SK-N-DZ (cell line): ENCODE results near the gene TMEM126A.

Experiments used
- DNase-seq: peaks from one replicate; pipeline ENCODE4 v3.0.0-alpha.2; 2015; ENCODE audit warnings: low spot score

TMEM126A gene

DNA sequence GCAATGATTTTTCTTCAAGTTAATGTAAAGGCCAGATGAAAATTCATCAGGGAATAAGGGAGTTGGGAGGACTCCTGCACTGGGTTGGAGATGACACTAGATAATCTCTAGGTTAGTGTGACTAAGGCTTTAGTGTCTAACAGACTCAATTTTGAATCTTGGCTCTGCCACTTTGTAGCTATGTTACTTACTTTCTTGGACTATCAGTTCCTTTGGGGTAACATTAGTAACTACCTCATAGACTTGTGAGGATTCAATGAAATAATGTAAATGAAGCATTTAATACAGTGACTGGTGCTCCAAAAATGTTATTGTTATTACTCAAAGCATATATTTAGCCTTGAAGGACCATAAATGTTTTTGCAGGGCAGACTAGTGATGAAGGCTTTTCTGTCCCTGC is 47.8 kb downstream of the TMEM126A start:
- no peak for DNase-seq

- no peak for DNase-seq
Observed at GRCh38 chr11:85697747-85698146, 50.0 kb downstream of the TMEM126A start.

- no peak for DNase-seq
Observed at GRCh38 chr11:85698195-85698594, 50.4 kb downstream of the TMEM126A start.

GRCh38 chr11:85699957-85700741 is 52.4 kb downstream of the TMEM126A start:
- no peak for DNase-seq

GRCh38 chr11:85704967-85705366 is 57.2 kb downstream of the TMEM126A start:
- DNase-seq: no peak

GRCh38 chr11:85705800-85706199 is 58.0 kb downstream of the TMEM126A start:
- DNase-seq: no peak
